Measurements from ENCODE around the gene ELK3. TPM values are rescaled to one million over a fixed set of nuclear protein-coding genes. Genes with fewer than 3 reads are reported as not detected.

ELK3 gene
- total RNA-seq, 2 donors from 2014 or later: 68.8 to 71.2 TPM

- no peaks in the 10 kb centered on the region for H3K27me3 Mint-ChIP-seq
- H3K36me3 Mint-ChIP-seq (ENCODE audit: low read depth): peaks cover 9% of the 10 kb centered on the region
- peak overlapping the region; percentile 89 for H3K27ac Mint-ChIP-seq
- no peak overlapping the region for H3K4me3 Mint-ChIP-seq
- ATAC-seq (no peak), DNase-seq (no peak)
- no peaks in the 10 kb centered on the region for H3K9me3 ChIP-seq (ENCODE audit: control insufficient read depth, low read length, poor library complexity, severe bottlenecking)
- peaks cover 17% of the 10 kb centered on the region for H3K4me1 Mint-ChIP-seq
These were observed 72.1 kb downstream of the ELK3 start for GRCh38 chr12:96266238-96266637.

GRCh38 chr12:96271469-96272199 is 77.5 kb downstream of the ELK3 start:
- H3K27ac Mint-ChIP-seq: peak overlapping the region; percentile 14
- ATAC-seq (no peak), DNase-seq (no peak)
- H3K36me3 Mint-ChIP-seq (ENCODE audit: low read depth): no peaks in the 10 kb centered on the region
- no peaks in the 10 kb centered on the region for H3K9me3 ChIP-seq (ENCODE audit: control insufficient read depth, low read length, poor library complexity, severe bottlenecking)
- no peak overlapping the region for H3K4me3 Mint-ChIP-seq
- H3K4me1 Mint-ChIP-seq: peaks cover 22% of the 10 kb centered on the region
- H3K27me3 Mint-ChIP-seq: no peaks in the 10 kb centered on the region

- Mint-ChIP-seq H3K36me3 (ENCODE audit: low read depth) (peaks cover 3% of the 10 kb centered on the region), H3K4me3 (no peak overlapping the region), H3K27me3 (no peaks in the 10 kb centered on the region), H3K4me1 (peaks cover 19% of the 10 kb centered on the region), H3K27ac (peak overlapping the region; percentile 14)
- ATAC-seq (no peak), DNase-seq (no peak)
- H3K9me3 ChIP-seq (ENCODE audit: control insufficient read depth, low read length, poor library complexity, severe bottlenecking): no peaks in the 10 kb centered on the region
These were observed 80.2 kb downstream of the ELK3 start for GRCh38 chr12:96274331-96274730.

- Mint-ChIP-seq H3K27me3 (no peaks in the 10 kb centered on the region), H3K36me3 (ENCODE audit: low read depth) (peaks cover 14% of the 10 kb centered on the region), H3K27ac (peak overlapping the region; percentile 9), H3K4me3 (no peak overlapping the region), H3K4me1 (peaks cover 15% of the 10 kb centered on the region)
- H3K9me3 ChIP-seq (ENCODE audit: control insufficient read depth, low read length, poor library complexity, severe bottlenecking): no peaks in the 10 kb centered on the region
- ATAC-seq (no peak), DNase-seq (no peak)
These were observed 91.0 kb downstream of the ELK3 start for GRCh38 chr12:96285158-96285557.

GRCh38 chr12:96289067-96289466 is 94.9 kb downstream of the ELK3 start:
- ATAC-seq: no peak
- Mint-ChIP-seq H3K27ac (no peak overlapping the region), H3K36me3 (ENCODE audit: low read depth) (peaks cover 17% of the 10 kb centered on the region), H3K27me3 (no peaks in the 10 kb centered on the region), H3K4me3 (no peak overlapping the region), H3K4me1 (peaks cover 15% of the 10 kb centered on the region)
- DNase-seq: no peak
- no peaks in the 10 kb centered on the region for H3K9me3 ChIP-seq (ENCODE audit: control insufficient read depth, low read length, poor library complexity, severe bottlenecking)

- peaks cover 7% of the 10 kb centered on the region for H3K36me3 Mint-ChIP-seq (ENCODE audit: low read depth)
- peaks cover 15% of the 10 kb centered on the region for H3K4me1 Mint-ChIP-seq
- H3K9me3 ChIP-seq (ENCODE audit: control insufficient read depth, low read length, poor library complexity, severe bottlenecking): no peaks in the 10 kb centered on the region
- no peak overlapping the region for H3K4me3 Mint-ChIP-seq
- H3K27me3 Mint-ChIP-seq: no peaks in the 10 kb centered on the region
- H3K27ac Mint-ChIP-seq: no peak overlapping the region
- no peak for DNase-seq
- ATAC-seq: no peak
These were observed 98.9 kb downstream of the ELK3 start for GRCh38 chr12:96293093-96293492.

GRCh38 chr12:96294831-96295230 is 100.7 kb downstream of the ELK3 start:
- Mint-ChIP-seq H3K27me3 (no peaks in the 10 kb centered on the region), H3K36me3 (ENCODE audit: low read depth) (peaks cover 3% of the 10 kb centered on the region), H3K4me1 (peaks cover 11% of the 10 kb centered on the region), H3K4me3 (no peak overlapping the region), H3K27ac (peak overlapping the region; percentile 59)
- ATAC-seq: peak; percentile 45
- DNase-seq: no peak
- no peaks in the 10 kb centered on the region for H3K9me3 ChIP-seq (ENCODE audit: control insufficient read depth, low read length, poor library complexity, severe bottlenecking)

- Mint-ChIP-seq H3K27me3 (no peaks in the 10 kb centered on the region), H3K4me3 (peak overlapping the region; percentile 7), H3K36me3 (ENCODE audit: low read depth) (peaks cover 3% of the 10 kb centered on the region), H3K27ac (peak overlapping the region; percentile 59), H3K4me1 (peaks cover 11% of the 10 kb centered on the region)
- DNase-seq: no peak
- H3K9me3 ChIP-seq (ENCODE audit: control insufficient read depth, low read length, poor library complexity, severe bottlenecking): no peaks in the 10 kb centered on the region
- ATAC-seq: peak; percentile 40
These were observed 101.5 kb downstream of the ELK3 start for GRCh38 chr12:96295532-96296160.

GRCh38 chr12:96297504-96297903 is 103.3 kb downstream of the ELK3 start:
- peak overlapping the region; percentile 75 for H3K27ac Mint-ChIP-seq

GRCh38 chr12:96300064-96300463 is 105.9 kb downstream of the ELK3 start:
- H3K4me1 Mint-ChIP-seq: peaks cover 5% of the 10 kb centered on the region

More at GRCh38 chr12:96297504-96297903, 103.3 kb downstream of the ELK3 start:
- peaks cover 11% of the 10 kb centered on the region for H3K4me1 Mint-ChIP-seq
- H3K9me3 ChIP-seq (ENCODE audit: control insufficient read depth, low read length, poor library complexity, severe bottlenecking): no peaks in the 10 kb centered on the region
- ATAC-seq: no peak
- H3K4me3 Mint-ChIP-seq: no peak overlapping the region
- DNase-seq: no peak
- H3K27me3 Mint-ChIP-seq: no peaks in the 10 kb centered on the region
- H3K36me3 Mint-ChIP-seq (ENCODE audit: low read depth): no peaks in the 10 kb centered on the region

GRCh38 chr12:96301732-96302131 is 107.6 kb downstream of the ELK3 start:
- no peaks in the 10 kb centered on the region for H3K36me3 Mint-ChIP-seq (ENCODE audit: low read depth)
- ATAC-seq: no peak
- no peak overlapping the region for H3K27ac Mint-ChIP-seq

More at GRCh38 chr12:96300064-96300463, 105.9 kb downstream of the ELK3 start:
- Mint-ChIP-seq H3K4me3 (no peak overlapping the region), H3K27ac (no peak overlapping the region), H3K27me3 (no peaks in the 10 kb centered on the region), H3K36me3 (ENCODE audit: low read depth) (no peaks in the 10 kb centered on the region)
- no peaks in the 10 kb centered on the region for H3K9me3 ChIP-seq (ENCODE audit: control insufficient read depth, low read length, poor library complexity, severe bottlenecking)
- ATAC-seq: no peak
- no peak for DNase-seq

GRCh38 chr12:96302687-96303310 is 108.6 kb downstream of the ELK3 start:
- ATAC-seq (no peak), DNase-seq (no peak)
- H3K4me1 Mint-ChIP-seq: peaks cover 8% of the 10 kb centered on the region
- no peaks in the 10 kb centered on the region for H3K27me3 Mint-ChIP-seq
- no peak overlapping the region for H3K4me3 Mint-ChIP-seq
- no peak overlapping the region for H3K27ac Mint-ChIP-seq
- H3K9me3 ChIP-seq (ENCODE audit: control insufficient read depth, low read length, poor library complexity, severe bottlenecking): no peaks in the 10 kb centered on the region
- no peaks in the 10 kb centered on the region for H3K36me3 Mint-ChIP-seq (ENCODE audit: low read depth)

More at GRCh38 chr12:96301732-96302131, 107.6 kb downstream of the ELK3 start:
- no peak for DNase-seq
- Mint-ChIP-seq H3K27me3 (no peaks in the 10 kb centered on the region), H3K4me3 (no peak overlapping the region), H3K4me1 (peaks cover 7% of the 10 kb centered on the region)
- no peaks in the 10 kb centered on the region for H3K9me3 ChIP-seq (ENCODE audit: control insufficient read depth, low read length, poor library complexity, severe bottlenecking)

GRCh38 chr12:96303653-96304052 is 109.5 kb downstream of the ELK3 start:
- DNase-seq: no peak
- no peaks in the 10 kb centered on the region for H3K27me3 Mint-ChIP-seq

More at GRCh38 chr12:96303653-96304052, 109.5 kb downstream of the ELK3 start:
- H3K36me3 Mint-ChIP-seq (ENCODE audit: low read depth): no peaks in the 10 kb centered on the region
- no peaks in the 10 kb centered on the region for H3K9me3 ChIP-seq (ENCODE audit: control insufficient read depth, low read length, poor library complexity, severe bottlenecking)
- no peak overlapping the region for H3K4me3 Mint-ChIP-seq
- H3K4me1 Mint-ChIP-seq: peaks cover 8% of the 10 kb centered on the region
- ATAC-seq: no peak
- H3K27ac Mint-ChIP-seq: peak overlapping the region; percentile 75
